Measurements from ENCODE around the gene SLC9A1. TPM values are rescaled to one million over a fixed set of nuclear protein-coding genes. Genes with fewer than 3 reads are reported as not detected.
A peak's percentile ranks its signal among the peaks of the same experiment; 100 is the strongest.
"Not testable (repeated sequence)": the region's sequence is repeated elsewhere in the genome, so short reads cannot be mapped to it uniquely, and the experiment has no call there.

Gene SLC9A1
- total RNA-seq, 2 donors from 2014 or later = 63.6 to 99.6 TPM

DNA sequence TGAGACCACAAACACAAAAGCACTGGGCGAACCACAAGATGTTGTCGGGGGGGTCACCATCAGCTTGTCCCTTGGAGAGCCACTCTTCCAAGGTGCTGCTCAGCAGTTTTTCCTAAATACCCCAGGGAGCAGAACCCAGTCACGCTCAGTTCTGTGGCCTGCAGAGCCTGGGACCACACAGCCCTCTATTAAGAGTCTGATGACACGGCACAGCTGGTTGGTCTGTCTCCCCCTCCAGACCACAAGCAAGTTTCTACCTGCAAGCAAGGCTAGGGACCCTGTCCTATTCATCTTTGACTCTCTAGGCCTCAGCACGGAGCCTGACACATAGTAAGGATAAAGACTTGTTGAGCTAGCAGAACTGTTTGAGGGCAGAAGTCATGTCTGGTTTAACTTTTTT is 28.5 kb downstream of the SLC9A1 start:
- no peaks in the 10 kb centered on the region for H3K27me3 ChIP-seq
- no peak overlapping the region for H3K27ac ChIP-seq
- TF ChIP-seq, protein P1, sequence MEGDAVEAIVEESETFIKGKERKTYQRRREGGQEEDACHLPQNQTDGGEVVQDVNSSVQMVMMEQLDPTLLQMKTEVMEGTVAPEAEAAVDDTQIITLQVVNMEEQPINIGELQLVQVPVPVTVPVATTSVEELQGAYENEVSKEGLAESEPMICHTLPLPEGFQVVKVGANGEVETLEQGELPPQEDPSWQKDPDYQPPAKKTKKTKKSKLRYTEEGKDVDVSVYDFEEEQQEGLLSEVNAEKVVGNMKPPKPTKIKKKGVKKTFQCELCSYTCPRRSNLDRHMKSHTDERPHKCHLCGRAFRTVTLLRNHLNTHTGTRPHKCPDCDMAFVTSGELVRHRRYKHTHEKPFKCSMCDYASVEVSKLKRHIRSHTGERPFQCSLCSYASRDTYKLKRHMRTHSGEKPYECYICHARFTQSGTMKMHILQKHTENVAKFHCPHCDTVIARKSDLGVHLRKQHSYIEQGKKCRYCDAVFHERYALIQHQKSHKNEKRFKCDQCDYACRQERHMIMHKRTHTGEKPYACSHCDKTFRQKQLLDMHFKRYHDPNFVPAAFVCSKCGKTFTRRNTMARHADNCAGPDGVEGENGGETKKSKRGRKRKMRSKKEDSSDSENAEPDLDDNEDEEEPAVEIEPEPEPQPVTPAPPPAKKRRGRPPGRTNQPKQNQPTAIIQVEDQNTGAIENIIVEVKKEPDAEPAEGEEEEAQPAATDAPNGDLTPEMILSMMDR (IDR thresholded peaks at IDR 0.05) = no peak
- intact Hi-C loops (cut with DNase I) = no loop called here
- no peaks in the 10 kb centered on the region for H3K9me3 ChIP-seq
- H3K4me1 ChIP-seq = no peaks in the 10 kb centered on the region
- DNase-seq = no peak
- H3K4me3 ChIP-seq = no peak overlapping the region
- no peak overlapping the region for H3K9ac ChIP-seq (ENCODE audit: low read depth in 2 of 2, low read length in 2 of 2)
- no peaks in the 10 kb centered on the region for H3K36me3 ChIP-seq

DNA sequence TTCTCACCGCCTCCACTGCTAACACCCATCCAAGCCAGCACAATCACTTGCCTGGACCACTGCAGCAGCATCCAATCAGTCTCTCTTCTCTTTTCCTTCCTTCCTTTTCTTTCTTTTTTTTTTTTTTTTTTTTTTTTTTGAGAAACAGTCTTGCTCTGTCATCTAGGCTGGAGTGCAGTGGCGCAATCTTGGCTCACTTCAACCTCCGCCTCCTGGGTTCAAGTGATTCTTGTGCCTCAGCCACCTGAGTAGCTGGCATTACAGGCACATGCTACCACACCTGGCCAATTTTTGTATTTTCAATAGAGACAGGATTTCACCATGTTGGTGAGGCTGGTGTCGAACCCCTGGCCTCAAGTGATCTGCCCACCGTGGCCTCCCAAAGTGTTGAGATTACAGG is 29.8 kb downstream of the SLC9A1 start:
- H3K9ac ChIP-seq (ENCODE audit: low read depth in 2 of 2, low read length in 2 of 2); H3K27me3 ChIP-seq; intact Hi-C loops (cut with DNase I); DNase-seq; H3K4me1 ChIP-seq; H3K9me3 ChIP-seq; H3K36me3 ChIP-seq; H3K27ac ChIP-seq; H3K4me3 ChIP-seq: not testable (repeated sequence)

DNA sequence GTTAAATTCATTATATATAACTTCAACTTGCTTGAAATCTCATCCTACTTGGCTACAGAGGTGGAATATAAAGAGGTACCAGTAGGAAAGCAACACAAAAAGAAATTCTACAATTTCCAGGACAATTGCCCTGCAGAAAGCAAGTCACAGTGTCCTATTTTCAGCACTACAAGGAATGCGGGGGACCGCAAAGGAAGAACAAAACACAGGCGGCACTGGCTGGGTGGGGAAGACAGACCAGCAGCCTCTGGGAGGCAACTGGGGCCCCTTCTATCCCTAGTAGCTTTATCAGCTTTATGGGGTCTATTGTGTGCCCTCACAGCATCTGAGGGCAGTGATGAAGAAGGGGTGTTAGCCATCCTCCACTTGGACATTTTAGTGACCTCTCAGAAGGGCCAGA is 30.5 kb downstream of the SLC9A1 start:
- Histone ChIP-seq H3K4me1 (no peaks in the 10 kb centered on the region), H3K4me3 (no peak overlapping the region), H3K9me3 (no peaks in the 10 kb centered on the region), H3K9ac (ENCODE audit: low read depth in 2 of 2, low read length in 2 of 2) (no peak overlapping the region), H3K27ac (peak overlapping the region; percentile 71), H3K36me3 (no peaks in the 10 kb centered on the region), H3K27me3 (no peaks in the 10 kb centered on the region)
- intact Hi-C loops (cut with DNase I) = no loop called here
- no peak for DNase-seq
- TF ChIP-seq, protein P1 (IDR thresholded peaks at IDR 0.05) = no peak

DNA sequence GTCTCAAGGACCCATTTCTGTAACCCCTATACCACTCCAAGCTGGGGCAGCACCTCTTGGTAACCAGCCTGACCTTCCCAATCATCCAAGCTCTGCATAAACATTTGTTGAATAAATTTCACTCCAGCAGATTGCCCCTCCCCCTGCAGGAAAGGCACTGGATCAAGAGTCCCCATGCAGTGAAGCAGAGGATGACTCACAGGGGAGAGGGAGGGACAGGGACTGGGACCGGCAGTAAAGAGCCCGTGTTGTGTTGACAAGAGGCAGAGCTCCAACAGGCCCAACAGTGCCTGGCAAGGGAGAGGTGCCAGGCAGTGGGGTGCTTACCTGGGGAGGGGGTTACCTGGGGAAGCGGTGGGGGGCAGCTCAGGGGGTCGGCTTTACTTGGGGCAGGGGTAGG is 32.3 kb downstream of the SLC9A1 start:
- Histone ChIP-seq H3K27me3 (no peaks in the 10 kb centered on the region), H3K4me1 (no peaks in the 10 kb centered on the region), H3K9ac (ENCODE audit: low read depth in 2 of 2, low read length in 2 of 2) (peak overlapping the region in 1 of 2 donors; percentile 62), H3K36me3 (no peaks in the 10 kb centered on the region), H3K27ac (peak overlapping the region; percentile 71), H3K4me3 (no peak overlapping the region), H3K9me3 (no peaks in the 10 kb centered on the region)
- DNase-seq = peak; percentile 94
- TF ChIP-seq, protein P1 (IDR thresholded peaks at IDR 0.05) = no peak
- intact Hi-C loops (cut with DNase I) = no loop called here

DNA sequence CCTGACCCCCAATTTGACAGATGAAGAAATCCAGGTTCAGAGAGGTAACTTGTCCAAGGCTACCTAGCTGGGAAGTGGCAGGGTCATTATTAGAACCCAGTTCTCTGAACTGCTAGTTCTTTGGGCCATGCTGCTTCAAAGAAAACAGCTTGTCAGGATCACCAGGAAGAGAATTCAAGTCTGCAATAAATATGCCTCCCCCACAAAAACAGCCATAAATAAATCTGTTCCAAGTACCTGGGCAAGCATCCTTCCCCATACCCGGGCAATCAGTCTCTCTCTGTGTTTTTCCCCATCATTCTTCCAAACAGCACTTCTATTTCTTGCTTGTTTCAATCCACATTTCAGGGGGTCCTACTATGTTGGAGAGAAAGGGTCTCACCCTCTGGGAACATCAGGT is 34.1 kb downstream of the SLC9A1 start:
- peaks cover 16% of the 10 kb centered on the region for H3K4me1 ChIP-seq
- no peak overlapping the region for H3K9ac ChIP-seq (ENCODE audit: low read depth in 2 of 2, low read length in 2 of 2)
- H3K36me3 ChIP-seq = no peaks in the 10 kb centered on the region
- no peaks in the 10 kb centered on the region for H3K9me3 ChIP-seq
- intact Hi-C loops (cut with DNase I) = no loop called here
- no peak overlapping the region for H3K4me3 ChIP-seq
- no peak for DNase-seq
- no peaks in the 10 kb centered on the region for H3K27me3 ChIP-seq
- TF ChIP-seq, protein P1 (IDR thresholded peaks at IDR 0.05) = no peak
- no peak overlapping the region for H3K27ac ChIP-seq

DNA sequence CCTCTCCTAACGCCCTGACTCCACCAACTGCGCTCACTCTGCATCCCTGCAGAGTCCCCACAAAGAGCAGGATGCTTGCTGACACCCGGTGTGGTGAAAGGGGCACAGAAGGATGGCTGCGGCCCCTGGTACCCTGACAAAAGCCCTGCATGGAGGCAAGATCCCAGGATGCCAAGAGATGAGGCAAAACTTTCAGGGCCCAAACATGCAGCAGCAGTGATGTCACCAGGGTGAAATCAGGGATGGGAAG is 36.6 kb downstream of the SLC9A1 start:
- intact Hi-C loops (cut with DNase I) = no loop called here
- Histone ChIP-seq H3K36me3 (no peaks in the 10 kb centered on the region), H3K27me3 (no peaks in the 10 kb centered on the region), H3K4me1 (peaks cover 24% of the 10 kb centered on the region), H3K9ac (ENCODE audit: low read depth in 2 of 2, low read length in 2 of 2) (peak overlapping the region; percentile 16 to 28), H3K9me3 (no peaks in the 10 kb centered on the region), H3K4me3 (no peak overlapping the region), H3K27ac (peak overlapping the region; percentile 50)
- no peak for DNase-seq
- TF ChIP-seq, protein P1 (IDR thresholded peaks at IDR 0.05) = no peak

All from colonic mucosa (tissue), 4 donors.